Fibroblast of lung (primary cell): ENCODE data around the gene PRPF8.

ENCODE experiments used
- EZH2 ChIP-seq: IDR thresholded peaks from 2 replicates; pipeline ENCODE4 v1.5.1; 2012; ENCODE audit warnings: low read length, control low read depth, mild to moderate bottlenecking; ENCODE audit errors: missing control alignments
- TF ChIP-seq, protein P1 (sequence below), 2 donors: IDR thresholded peaks in 1 of 2; conservative IDR thresholded peaks in 1 of 2; 1 replicate in 1 of 2; 2 replicates in 1 of 2; pipeline ENCODE4 v1.5.1; 2011 to 2012; ENCODE audit warnings: low read length in 2 of 2, control low read depth in 1 of 2, inconsistent platforms in 1 of 2, low read depth in 1 of 2, mild to moderate bottlenecking in 1 of 2

DNA sequence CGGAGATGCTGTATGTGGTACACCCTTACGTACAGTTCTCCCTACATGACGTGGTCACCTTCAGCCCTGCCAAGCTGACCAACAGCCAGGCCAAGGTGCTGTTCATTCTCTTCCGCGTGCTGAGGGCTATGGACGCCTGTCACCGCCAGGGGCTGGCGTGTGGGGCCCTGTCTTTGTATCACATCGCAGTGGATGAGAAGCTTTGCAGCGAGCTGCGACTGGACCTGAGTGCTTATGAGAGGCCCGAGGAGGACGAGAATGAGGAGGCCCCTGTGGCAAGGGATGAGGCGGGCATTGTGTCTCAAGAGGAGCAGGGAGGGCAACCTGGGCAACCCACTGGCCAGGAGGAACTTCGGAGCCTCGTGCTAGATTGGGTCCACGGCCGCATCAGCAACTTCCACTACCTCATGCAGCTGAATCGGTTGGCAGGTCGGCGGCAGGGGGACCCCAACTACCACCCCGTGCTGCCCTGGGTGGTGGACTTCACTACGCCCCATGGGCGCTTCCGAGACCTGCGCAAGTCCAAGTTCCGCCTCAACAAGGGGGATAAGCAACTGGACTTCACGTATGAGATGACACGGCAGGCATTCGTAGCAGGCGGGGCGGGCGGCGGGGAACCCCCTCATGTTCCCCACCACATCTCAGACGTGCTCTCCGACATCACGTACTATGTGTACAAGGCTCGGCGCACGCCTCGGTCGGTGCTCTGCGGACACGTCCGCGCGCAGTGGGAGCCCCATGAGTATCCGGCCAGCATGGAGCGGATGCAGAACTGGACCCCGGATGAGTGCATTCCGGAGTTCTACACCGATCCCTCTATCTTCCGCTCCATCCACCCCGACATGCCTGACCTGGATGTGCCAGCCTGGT lies 41.2 kb upstream of the PRPF8 start:
- TF ChIP-seq EZH2, result no peak
- TF ChIP-seq, protein P1, sequence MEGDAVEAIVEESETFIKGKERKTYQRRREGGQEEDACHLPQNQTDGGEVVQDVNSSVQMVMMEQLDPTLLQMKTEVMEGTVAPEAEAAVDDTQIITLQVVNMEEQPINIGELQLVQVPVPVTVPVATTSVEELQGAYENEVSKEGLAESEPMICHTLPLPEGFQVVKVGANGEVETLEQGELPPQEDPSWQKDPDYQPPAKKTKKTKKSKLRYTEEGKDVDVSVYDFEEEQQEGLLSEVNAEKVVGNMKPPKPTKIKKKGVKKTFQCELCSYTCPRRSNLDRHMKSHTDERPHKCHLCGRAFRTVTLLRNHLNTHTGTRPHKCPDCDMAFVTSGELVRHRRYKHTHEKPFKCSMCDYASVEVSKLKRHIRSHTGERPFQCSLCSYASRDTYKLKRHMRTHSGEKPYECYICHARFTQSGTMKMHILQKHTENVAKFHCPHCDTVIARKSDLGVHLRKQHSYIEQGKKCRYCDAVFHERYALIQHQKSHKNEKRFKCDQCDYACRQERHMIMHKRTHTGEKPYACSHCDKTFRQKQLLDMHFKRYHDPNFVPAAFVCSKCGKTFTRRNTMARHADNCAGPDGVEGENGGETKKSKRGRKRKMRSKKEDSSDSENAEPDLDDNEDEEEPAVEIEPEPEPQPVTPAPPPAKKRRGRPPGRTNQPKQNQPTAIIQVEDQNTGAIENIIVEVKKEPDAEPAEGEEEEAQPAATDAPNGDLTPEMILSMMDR (conservative IDR thresholded peaks at IDR 0.05 in 1 of 2, IDR thresholded peaks at IDR 0.05 in 1 of 2; ENCODE audit: low read depth in 1 of 2, low read length in 2 of 2), result no peak
